GM13977 (cell line): ENCODE data around the gene GLYR1.

Experiments used
- DNase-seq: peaks from one replicate; pipeline ENCODE4 v3.0.0; 2012; ENCODE audit warnings: low spot score
- in situ Hi-C: fragments of 300-500 bp; cut with MboI; formaldehyde crosslinking; loops from one replicate; pipeline ENCODE4 v1.12.0; 2022; ENCODE audit warnings: low sequenced_read_pairs, low pct_unique_long_range_greater_than_20kb, mixed read lengths, inconsistent platforms; ENCODE audit not compliant: unreplicated experiment
- TF ChIP-seq, protein P1 (sequence below): IDR thresholded peaks from 2 replicates; pipeline ENCODE4 v1.5.1; 2012; ENCODE audit warnings: mild to moderate bottlenecking, control low read depth; ENCODE audit not compliant: insufficient read depth; ENCODE audit errors: extremely low read depth, missing control alignments

Gene GLYR1

DNA sequence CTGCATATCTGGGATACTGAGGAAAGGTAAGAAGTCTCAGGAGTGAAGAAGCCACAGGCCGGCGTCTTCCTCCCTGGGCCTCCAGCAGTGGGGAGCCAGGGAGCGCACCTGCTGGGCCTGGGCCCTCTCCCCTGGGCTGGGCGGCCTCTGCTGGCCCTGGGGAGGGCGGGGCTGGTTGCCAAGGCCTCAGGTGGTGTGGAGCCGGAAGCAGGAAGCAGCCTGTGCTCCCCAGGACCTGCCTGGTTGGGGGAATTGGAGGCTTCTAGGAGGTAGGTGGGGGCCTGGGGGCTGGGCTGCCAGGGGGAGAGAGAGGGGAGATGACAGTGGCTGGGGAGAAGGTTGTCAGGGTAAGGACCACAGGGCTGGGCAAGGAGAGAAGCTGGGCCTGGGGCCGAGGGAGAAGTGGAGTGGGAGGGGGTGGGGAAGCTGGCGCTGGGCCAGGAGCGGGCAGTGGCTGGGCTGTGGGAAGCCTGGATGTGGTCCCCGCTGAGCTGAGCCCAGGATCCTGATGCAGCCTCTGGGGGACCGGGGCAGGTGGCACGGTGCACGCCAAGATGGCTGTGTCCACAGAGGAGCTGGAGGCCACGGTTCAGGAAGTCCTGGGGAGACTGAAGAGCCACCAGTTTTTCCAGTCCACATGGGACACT lies 51.8 kb downstream of the GLYR1 start, which contains the start of gene SMIM22:
Gene SMIM22, plus strand, starts transcription at position 189 of the 647 bp plus-strand sequence. Its CDS starts 366 bp downstream, at position 555.
- TF ChIP-seq, protein P1, sequence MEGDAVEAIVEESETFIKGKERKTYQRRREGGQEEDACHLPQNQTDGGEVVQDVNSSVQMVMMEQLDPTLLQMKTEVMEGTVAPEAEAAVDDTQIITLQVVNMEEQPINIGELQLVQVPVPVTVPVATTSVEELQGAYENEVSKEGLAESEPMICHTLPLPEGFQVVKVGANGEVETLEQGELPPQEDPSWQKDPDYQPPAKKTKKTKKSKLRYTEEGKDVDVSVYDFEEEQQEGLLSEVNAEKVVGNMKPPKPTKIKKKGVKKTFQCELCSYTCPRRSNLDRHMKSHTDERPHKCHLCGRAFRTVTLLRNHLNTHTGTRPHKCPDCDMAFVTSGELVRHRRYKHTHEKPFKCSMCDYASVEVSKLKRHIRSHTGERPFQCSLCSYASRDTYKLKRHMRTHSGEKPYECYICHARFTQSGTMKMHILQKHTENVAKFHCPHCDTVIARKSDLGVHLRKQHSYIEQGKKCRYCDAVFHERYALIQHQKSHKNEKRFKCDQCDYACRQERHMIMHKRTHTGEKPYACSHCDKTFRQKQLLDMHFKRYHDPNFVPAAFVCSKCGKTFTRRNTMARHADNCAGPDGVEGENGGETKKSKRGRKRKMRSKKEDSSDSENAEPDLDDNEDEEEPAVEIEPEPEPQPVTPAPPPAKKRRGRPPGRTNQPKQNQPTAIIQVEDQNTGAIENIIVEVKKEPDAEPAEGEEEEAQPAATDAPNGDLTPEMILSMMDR, result no peak
- no peak for DNase-seq
- in situ Hi-C loops, result no loop called here

DNA sequence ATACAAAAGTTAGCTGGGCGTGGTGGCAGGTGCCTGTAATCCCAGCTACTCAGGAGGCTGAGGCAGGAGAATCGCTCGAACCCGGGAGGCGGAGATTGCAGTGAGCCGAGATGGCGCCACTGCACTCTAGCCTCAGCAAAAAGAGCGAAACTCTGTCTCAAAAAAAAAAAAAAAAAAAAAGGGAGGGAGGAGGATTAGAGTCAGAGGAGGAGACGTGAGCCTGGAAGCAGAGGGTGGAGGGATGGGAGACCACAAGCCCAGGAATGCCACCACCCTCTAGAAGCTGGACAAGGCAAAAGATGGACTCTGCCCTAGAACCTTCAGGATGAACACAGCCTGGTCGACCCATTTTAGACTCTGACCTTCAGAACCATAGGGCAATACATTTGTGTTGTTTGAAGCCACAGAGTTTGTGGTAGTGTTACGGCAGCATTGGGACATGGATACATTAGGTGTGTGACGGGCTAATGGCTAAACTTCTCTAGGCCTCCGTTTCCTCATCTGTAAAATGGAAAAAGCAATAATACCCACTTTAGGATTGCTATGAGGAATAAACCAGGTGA lies 54.1 kb downstream of the GLYR1 start:
- in situ Hi-C loops, result no loop called here
- DNase-seq, result no peak
- TF ChIP-seq, protein P1, result no peak

DNA sequence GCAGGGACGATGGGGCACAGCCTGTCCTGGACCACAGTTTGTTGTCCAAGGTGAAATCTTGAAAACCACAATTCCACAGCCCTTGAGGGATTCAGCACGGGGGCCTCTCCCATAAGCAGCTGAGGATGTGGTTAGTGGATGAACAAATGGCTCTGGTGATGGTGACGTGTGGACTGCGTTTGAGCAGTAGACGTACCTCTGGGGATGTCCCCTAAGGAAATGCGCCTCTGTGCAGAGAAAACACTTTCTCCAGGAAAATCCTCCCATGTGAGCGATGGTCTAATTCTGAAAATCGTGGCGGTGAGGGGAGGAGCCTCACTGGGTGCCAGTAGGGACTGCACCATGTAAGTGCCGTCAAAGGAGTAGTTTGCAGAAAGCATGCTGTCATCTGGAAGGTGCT lies 56.2 kb downstream of the GLYR1 start:
- in situ Hi-C loops, result no loop called here
- no peak for DNase-seq
- TF ChIP-seq, protein P1, result no peak

DNA sequence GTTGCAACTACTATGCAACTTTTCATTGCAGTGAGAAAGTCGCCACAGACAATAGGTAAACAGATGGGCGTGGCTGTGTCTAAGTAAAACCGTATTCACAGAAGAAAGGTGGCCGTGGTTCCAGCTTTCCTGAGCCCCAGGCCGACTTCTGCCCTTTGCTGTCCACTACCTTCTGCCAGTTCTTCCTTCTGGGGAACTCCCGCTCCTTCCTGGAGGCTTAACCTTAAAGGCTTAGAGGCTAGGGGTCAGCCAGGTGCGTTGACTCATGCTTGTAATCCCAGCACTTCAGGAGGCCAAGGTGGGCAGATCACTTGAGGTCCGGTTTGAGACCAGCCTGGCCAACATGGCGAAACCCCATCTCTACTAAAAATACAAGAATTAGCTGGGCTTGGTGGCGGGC lies 56.8 kb downstream of the GLYR1 start:
- TF ChIP-seq, protein P1, result no peak
- no peak for DNase-seq
- in situ Hi-C loops, result no loop called here

DNA sequence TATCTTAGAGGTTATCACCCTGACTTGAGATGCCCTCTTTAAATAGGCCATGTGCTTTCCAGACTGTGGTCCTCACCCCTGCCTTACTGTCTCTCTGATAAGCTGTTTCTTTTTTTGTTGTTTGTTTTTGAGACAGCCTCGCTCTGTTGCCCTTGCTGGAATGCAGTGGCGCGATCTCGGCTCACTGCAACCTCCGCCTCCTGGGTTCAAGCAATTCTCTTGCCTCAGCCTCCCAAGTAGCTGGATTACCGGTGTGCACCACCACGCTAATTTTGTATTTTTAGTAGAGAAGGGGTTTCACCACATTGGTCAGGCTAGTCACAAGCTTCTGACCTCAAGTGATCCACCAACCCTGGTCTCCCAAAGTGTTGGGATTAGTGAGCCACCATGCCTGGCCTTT lies 58.2 kb downstream of the GLYR1 start:
- in situ Hi-C loops, result no loop called here
- TF ChIP-seq, protein P1, result no peak
- DNase-seq, result no peak

- in situ Hi-C loops, result no loop called here
- no peak for DNase-seq
- TF ChIP-seq, protein P1, result no peak
Observed at GRCh38 chr16:4788489-4788889, 58.6 kb downstream of the GLYR1 start.
